Measurements from ENCODE around the gene UBB. TPM values are rescaled to one million over a fixed set of nuclear protein-coding genes. Genes with fewer than 3 reads are reported as not detected.
A peak's percentile ranks its signal among the peaks of the same experiment; 100 is the strongest.

The UBB gene
- polyA plus RNA-seq, 6 donors from 2014 or later = 2,209 to 2,817 (median 2,696) TPM

- Mint-ChIP-seq H3K27ac (peak within 1 kb of the TSS in 5 of 6 donors; percentile 44 to 89 (median 75)), H3K27me3 (no peaks in the 10 kb centered on the region), H3K9me3 (no peaks in the 10 kb centered on the region), H3K4me1 (peaks cover 6 to 14% (median 9%) of the 10 kb centered on the region in 3 donors), H3K4me3 (peak within 1 kb of the TSS; percentile 88 to 97 (median 94)), H3K36me3 (no peaks in the 10 kb centered on the region)
- DNase-seq = peak; percentile 69
- ATAC-seq (ENCODE audit: low read depth in 2 of 2) = peak; percentile 79 to 82
Measured at GRCh38 chr17:16353317-16354174, 27.3 kb upstream of the UBB start, which contains the start of gene CENPV. CENPV (minus strand) TSS chr17:16353469; CDS start chr17:16353436, 33 bp downstream.

- ATAC-seq (ENCODE audit: low read depth in 2 of 2) = no peak
- Mint-ChIP-seq H3K27me3 (no peaks in the 10 kb centered on the region), H3K9me3 (no peaks in the 10 kb centered on the region), H3K4me1 (peaks cover 6 to 14% (median 9%) of the 10 kb centered on the region in 3 donors), H3K4me3 (peak overlapping the region; percentile 15 to 88 (median 68)), H3K36me3 (no peaks in the 10 kb centered on the region), H3K27ac (peak overlapping the region in 1 of 6 donors; percentile 69)
- no peak for DNase-seq
Measured at GRCh38 chr17:16354585-16354984, 26.3 kb upstream of the UBB start.

- no peak for ATAC-seq (ENCODE audit: low read depth in 2 of 2)
- H3K9me3 Mint-ChIP-seq = no peaks in the 10 kb centered on the region
- H3K27ac Mint-ChIP-seq = no peak overlapping the region
- peak overlapping the region in 1 of 8 donors; percentile 30 for H3K4me3 Mint-ChIP-seq
- H3K36me3 Mint-ChIP-seq = no peaks in the 10 kb centered on the region
- DNase-seq = no peak
- H3K27me3 Mint-ChIP-seq = no peaks in the 10 kb centered on the region
- H3K4me1 Mint-ChIP-seq = peaks cover 0 to 5% (median 0%) of the 10 kb centered on the region in 3 donors
Measured at GRCh38 chr17:16358394-16358793, 22.5 kb upstream of the UBB start.

GRCh38 chr17:16361874-16362273 lies 19.0 kb upstream of the UBB start:
- Mint-ChIP-seq H3K4me3 (no peak overlapping the region), H3K9me3 (no peaks in the 10 kb centered on the region)

GRCh38 chr17:16363749-16364536 lies 16.9 kb upstream of the UBB start:
- Mint-ChIP-seq H3K4me3 (peak overlapping the region in 1 of 8 donors; percentile 1), H3K4me1 (peaks cover 0 to 10% (median 0%) of the 10 kb centered on the region in 3 donors), H3K27ac (peak overlapping the region in 1 of 6 donors; percentile 28), H3K27me3 (no peaks in the 10 kb centered on the region), H3K9me3 (no peaks in the 10 kb centered on the region), H3K36me3 (no peaks in the 10 kb centered on the region)
- DNase-seq (peak; percentile 64), ATAC-seq (ENCODE audit: low read depth in 2 of 2) (peak; percentile 95 to 96)

More at GRCh38 chr17:16361874-16362273, 19.0 kb upstream of the UBB start:
- H3K4me1 Mint-ChIP-seq = peaks cover 0 to 10% (median 0%) of the 10 kb centered on the region in 3 donors
- DNase-seq (no peak), ATAC-seq (ENCODE audit: low read depth in 2 of 2) (no peak)
- no peaks in the 10 kb centered on the region for H3K36me3 Mint-ChIP-seq
- H3K27me3 Mint-ChIP-seq = no peaks in the 10 kb centered on the region
- H3K27ac Mint-ChIP-seq = no peak overlapping the region

GRCh38 chr17:16364625-16365024 lies 16.3 kb upstream of the UBB start:
- no peak for ATAC-seq (ENCODE audit: low read depth in 2 of 2)
- Mint-ChIP-seq H3K9me3 (no peaks in the 10 kb centered on the region), H3K36me3 (no peaks in the 10 kb centered on the region), H3K4me1 (peaks cover 0 to 10% (median 0%) of the 10 kb centered on the region in 3 donors), H3K27ac (no peak overlapping the region), H3K27me3 (no peaks in the 10 kb centered on the region), H3K4me3 (no peak overlapping the region)
- no peak for DNase-seq

- Mint-ChIP-seq H3K36me3 (no peaks in the 10 kb centered on the region), H3K4me3 (no peak overlapping the region), H3K27me3 (no peaks in the 10 kb centered on the region), H3K27ac (no peak overlapping the region), H3K9me3 (no peaks in the 10 kb centered on the region), H3K4me1 (no peaks in the 10 kb centered on the region)
- ATAC-seq (ENCODE audit: low read depth in 2 of 2) (no peak), DNase-seq (no peak)
Measured at GRCh38 chr17:16371742-16372141, 9.1 kb upstream of the UBB start.

GRCh38 chr17:16374146-16374938 lies 6.5 kb upstream of the UBB start:
- Mint-ChIP-seq H3K27ac (no peak overlapping the region), H3K4me1 (no peaks in the 10 kb centered on the region), H3K27me3 (no peaks in the 10 kb centered on the region), H3K36me3 (no peaks in the 10 kb centered on the region), H3K9me3 (no peaks in the 10 kb centered on the region), H3K4me3 (no peak overlapping the region)
- no peak for ATAC-seq (ENCODE audit: low read depth in 2 of 2)
- DNase-seq = no peak

GRCh38 chr17:16377941-16378341 lies 3.0 kb upstream of the UBB start:
- ATAC-seq (ENCODE audit: low read depth in 2 of 2) = no peak
- H3K27me3 Mint-ChIP-seq = no peaks in the 10 kb centered on the region
- H3K9me3 Mint-ChIP-seq = peaks cover 0 to 3% (median 0%) of the 10 kb centered on the region in 7 donors
- no peak for DNase-seq
- H3K4me1 Mint-ChIP-seq = peaks cover 17 to 22% (median 20%) of the 10 kb centered on the region in 3 donors
- H3K4me3 Mint-ChIP-seq = peak overlapping the region in 1 of 8 donors; percentile 61
- no peak overlapping the region for H3K27ac Mint-ChIP-seq
- H3K36me3 Mint-ChIP-seq = peaks cover 7 to 18% of the 10 kb centered on the region in 2 donors

- H3K27ac Mint-ChIP-seq = peak overlapping the region in 2 of 6 donors; percentile 36 to 88
- no peak for ATAC-seq (ENCODE audit: low read depth in 2 of 2)
- DNase-seq = no peak
- H3K4me3 Mint-ChIP-seq = peak overlapping the region in 4 of 8 donors; percentile 14 to 42 (median 37)
- H3K4me1 Mint-ChIP-seq = peaks cover 22 to 30% (median 28%) of the 10 kb centered on the region in 3 donors
- H3K27me3 Mint-ChIP-seq = no peaks in the 10 kb centered on the region
- peaks cover 0 to 3% (median 0%) of the 10 kb centered on the region in 7 donors for H3K9me3 Mint-ChIP-seq
- H3K36me3 Mint-ChIP-seq = peaks cover 7 to 21% of the 10 kb centered on the region in 2 donors
Measured at GRCh38 chr17:16378636-16379282, 2.1 kb upstream of the UBB start.

- peaks cover 31 to 39% (median 37%) of the 10 kb centered on the region in 3 donors for H3K4me1 Mint-ChIP-seq
- H3K9me3 Mint-ChIP-seq = peaks cover 0 to 3% (median 0%) of the 10 kb centered on the region in 7 donors
- ATAC-seq (ENCODE audit: low read depth in 2 of 2) (no peak), DNase-seq (no peak)
- H3K27ac Mint-ChIP-seq = peak overlapping the region in 3 of 6 donors; percentile 27 to 36 (median 34)
- peaks cover 7 to 21% of the 10 kb centered on the region in 2 donors for H3K36me3 Mint-ChIP-seq
- peak overlapping the region in 2 of 8 donors; percentile 12 to 39 for H3K4me3 Mint-ChIP-seq
- no peaks in the 10 kb centered on the region for H3K27me3 Mint-ChIP-seq
Measured at GRCh38 chr17:16379654-16380053, 1.2 kb upstream of the UBB start.

- Mint-ChIP-seq H3K9me3 (peaks cover 0 to 3% (median 0%) of the 10 kb centered on the region in 7 donors), H3K4me3 (peak overlapping the region; percentile 89 to 98 (median 97)), H3K4me1 (peaks cover 32 to 44% (median 43%) of the 10 kb centered on the region in 3 donors), H3K27me3 (no peaks in the 10 kb centered on the region), H3K27ac (peak overlapping the region; percentile 98 to 100 (median 99)), H3K36me3 (peaks cover 7 to 21% of the 10 kb centered on the region in 2 donors)
- peak; percentile 7 to 13 for ATAC-seq (ENCODE audit: low read depth in 2 of 2)
- no peak for DNase-seq
Measured at GRCh38 chr17:16381496-16381820, 567 bp downstream of the UBB start.
